Kidney (tissue), 14 donors: ENCODE measurements around the gene RASA3. TPM values are rescaled to one million over a fixed set of nuclear protein-coding genes. Genes with fewer than 3 reads are reported as not detected.

Source experiments
- DNase-seq, 5 donors: peaks; one replicate each; pipeline ENCODE4 v3.0.0-alpha.2; 2013 to 2020
- FAIRE-seq: peaks from 2 replicates; lab custom pipeline; 2012; peaks lifted over from hg19 to GRCh38; lab: Jason Lieb, UNC
- H3K27ac ChIP-seq, 2 donors: one replicate each; pipeline ENCODE4 v1.7.0; 2013; ENCODE audit warnings: low read depth in 2 of 2, low read length in 2 of 2, inconsistent platforms in 1 of 2
- H3K27me3 ChIP-seq: one replicate; pipeline ENCODE4 v1.7.1; 2013; ENCODE audit warnings: low read length, inconsistent platforms; ENCODE audit not compliant: control insufficient read depth, insufficient read depth
- H3K36me3 ChIP-seq, 3 donors: one replicate each; pipeline versions ENCODE4 v1.7.0 to v1.7.1; 2013; ENCODE audit warnings: low read length in 3 of 3, control low read depth in 1 of 3, inconsistent platforms in 1 of 3; ENCODE audit not compliant: insufficient read depth in 3 of 3, control insufficient read depth in 2 of 3
- H3K4me1 ChIP-seq, 3 donors: one replicate each; pipeline versions ENCODE4 v1.7.0 to v1.7.1; 2013; ENCODE audit warnings: low read length in 3 of 3, inconsistent platforms in 1 of 3, low read depth in 1 of 3; ENCODE audit not compliant: control insufficient read depth in 2 of 3, insufficient read depth in 2 of 3
- H3K4me3 ChIP-seq, 3 donors: one replicate each; pipeline versions ENCODE4 v1.7.0 to v1.8.1; 2013; ENCODE audit warnings: low read length in 3 of 3, control low read depth in 1 of 3, inconsistent platforms in 1 of 3
- H3K9ac ChIP-seq, 3 donors: one replicate each; pipeline versions ENCODE4 v1.7.0 to v1.7.1; 2013; ENCODE audit warnings: low read length in 3 of 3, control low read depth in 1 of 3, inconsistent platforms in 1 of 3
- H3K9me3 ChIP-seq, 3 donors: one replicate each; pipeline versions ENCODE4 v1.7.0 to v1.7.1; 2013; ENCODE audit warnings: low read length in 3 of 3, control low read depth in 1 of 3, inconsistent platforms in 1 of 3; ENCODE audit not compliant: control insufficient read depth in 2 of 3, insufficient read depth in 1 of 3
- intact Hi-C: fragments of 100-400 bp; cut with DNase I; formaldehyde crosslinking; loops from one replicate; pipeline ENCODE4 v1.11.1; 2022
- polyA plus RNA-seq: library from polyadenylated mRNA; stranded (reverse); fragments of 350-450 nt; fragmentation: Illumina TruSeq; extraction: RNeasy Lipid Tissue Mini Kit (QIAGEN cat#74804); gene quantifications from one replicate; pipeline ENCODE4 v1.2.3, GENCODE V29; 2014; ENCODE audit warnings: low read depth, low replicate concordance; ENCODE audit not compliant: insufficient read depth
- total RNA-seq: library from RNA; stranded (reverse); fragmentation: NEBNext Ultra II Directional; extraction: Animal tissue kit (Norgen Biotek cat#: 25700); gene quantifications from one replicate; pipeline ENCODE4 v1.2.1, GENCODE V29; 2021
- TF ChIP-seq, protein P1 (sequence below): IDR thresholded peaks from 3 replicates; pipeline ENCODE4 v1.5.1; 2012; ENCODE audit warnings: mild to moderate bottlenecking, moderate library complexity, borderline replicate concordance; ENCODE audit not compliant: insufficient read depth; ENCODE audit errors: extremely low read depth
- donor health status: control.
- donor health status: control.
- donor health status: control.
- donor health status: control.
- donor health status: control.
- donor health status: DM: yes; HTN: yes; CAD: no.
- donor health status: Normal renal cell carcinoma (clear cell type).

Gene RASA3
- total and polyA plus RNA-seq, 2 donors from 2014 or later = 4.2 to 28.8 TPM

DNA sequence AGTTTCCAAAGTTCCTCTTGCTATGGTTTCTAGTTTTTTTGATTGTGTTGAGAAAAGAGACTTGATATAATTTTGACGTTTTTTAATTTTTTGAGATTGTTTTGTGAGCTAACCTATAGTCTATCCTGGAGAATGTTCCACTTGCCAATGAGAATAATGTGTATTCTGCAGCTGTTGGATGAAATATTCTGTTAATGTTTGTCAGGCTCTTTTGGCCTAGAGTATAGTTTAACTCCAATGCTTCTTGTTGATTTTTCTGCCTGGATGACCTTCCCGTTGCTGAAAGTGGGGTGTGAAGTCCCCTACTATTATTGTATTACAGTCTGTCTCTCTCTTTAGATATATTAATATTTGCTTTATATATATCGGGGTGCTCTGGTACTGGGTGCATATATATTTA, 40.0 kb downstream of the RASA3 start:
- TF ChIP-seq, protein P1, sequence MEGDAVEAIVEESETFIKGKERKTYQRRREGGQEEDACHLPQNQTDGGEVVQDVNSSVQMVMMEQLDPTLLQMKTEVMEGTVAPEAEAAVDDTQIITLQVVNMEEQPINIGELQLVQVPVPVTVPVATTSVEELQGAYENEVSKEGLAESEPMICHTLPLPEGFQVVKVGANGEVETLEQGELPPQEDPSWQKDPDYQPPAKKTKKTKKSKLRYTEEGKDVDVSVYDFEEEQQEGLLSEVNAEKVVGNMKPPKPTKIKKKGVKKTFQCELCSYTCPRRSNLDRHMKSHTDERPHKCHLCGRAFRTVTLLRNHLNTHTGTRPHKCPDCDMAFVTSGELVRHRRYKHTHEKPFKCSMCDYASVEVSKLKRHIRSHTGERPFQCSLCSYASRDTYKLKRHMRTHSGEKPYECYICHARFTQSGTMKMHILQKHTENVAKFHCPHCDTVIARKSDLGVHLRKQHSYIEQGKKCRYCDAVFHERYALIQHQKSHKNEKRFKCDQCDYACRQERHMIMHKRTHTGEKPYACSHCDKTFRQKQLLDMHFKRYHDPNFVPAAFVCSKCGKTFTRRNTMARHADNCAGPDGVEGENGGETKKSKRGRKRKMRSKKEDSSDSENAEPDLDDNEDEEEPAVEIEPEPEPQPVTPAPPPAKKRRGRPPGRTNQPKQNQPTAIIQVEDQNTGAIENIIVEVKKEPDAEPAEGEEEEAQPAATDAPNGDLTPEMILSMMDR = no peak
- Histone ChIP-seq H3K4me1 (no peaks in the 10 kb centered on the region), H3K9ac (no peak overlapping the region), H3K27ac (no peak overlapping the region), H3K9me3 (no peaks in the 10 kb centered on the region), H3K36me3 (no peaks in the 10 kb centered on the region), H3K27me3 (no peaks in the 10 kb centered on the region), H3K4me3 (no peak overlapping the region)
- DNase-seq (no peak), FAIRE-seq (no peak)
- intact Hi-C loops = no loop called here

DNA sequence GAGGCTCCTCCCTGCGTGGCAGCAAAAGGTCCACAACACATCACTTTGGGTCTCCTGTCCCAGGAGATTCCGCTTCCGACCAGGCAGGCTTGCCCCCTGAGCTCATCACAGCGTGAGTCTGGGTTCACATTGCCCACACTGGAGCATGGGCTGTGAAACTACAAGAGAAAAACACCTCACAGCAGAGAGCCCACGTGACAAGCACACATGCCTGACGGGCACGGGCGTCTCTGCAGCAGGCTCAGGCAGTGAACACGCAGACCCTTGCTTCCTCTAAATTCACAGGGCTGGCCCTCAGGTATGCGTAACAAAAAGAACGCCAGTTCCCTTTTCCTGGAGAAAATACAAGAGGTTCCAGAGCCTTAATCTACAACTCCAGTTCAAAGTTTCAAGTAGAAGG, 41.9 kb downstream of the RASA3 start:
- no peak for FAIRE-seq
- Histone ChIP-seq H3K4me3 (no peak overlapping the region), H3K36me3 (no peaks in the 10 kb centered on the region), H3K27ac (no peak overlapping the region), H3K27me3 (no peaks in the 10 kb centered on the region), H3K9ac (no peak overlapping the region), H3K9me3 (no peaks in the 10 kb centered on the region), H3K4me1 (no peaks in the 10 kb centered on the region)
- TF ChIP-seq, protein P1 = no peak
- peak in 1 of 5 donors; percentile 19 for DNase-seq
- intact Hi-C loops = no loop called here

DNA sequence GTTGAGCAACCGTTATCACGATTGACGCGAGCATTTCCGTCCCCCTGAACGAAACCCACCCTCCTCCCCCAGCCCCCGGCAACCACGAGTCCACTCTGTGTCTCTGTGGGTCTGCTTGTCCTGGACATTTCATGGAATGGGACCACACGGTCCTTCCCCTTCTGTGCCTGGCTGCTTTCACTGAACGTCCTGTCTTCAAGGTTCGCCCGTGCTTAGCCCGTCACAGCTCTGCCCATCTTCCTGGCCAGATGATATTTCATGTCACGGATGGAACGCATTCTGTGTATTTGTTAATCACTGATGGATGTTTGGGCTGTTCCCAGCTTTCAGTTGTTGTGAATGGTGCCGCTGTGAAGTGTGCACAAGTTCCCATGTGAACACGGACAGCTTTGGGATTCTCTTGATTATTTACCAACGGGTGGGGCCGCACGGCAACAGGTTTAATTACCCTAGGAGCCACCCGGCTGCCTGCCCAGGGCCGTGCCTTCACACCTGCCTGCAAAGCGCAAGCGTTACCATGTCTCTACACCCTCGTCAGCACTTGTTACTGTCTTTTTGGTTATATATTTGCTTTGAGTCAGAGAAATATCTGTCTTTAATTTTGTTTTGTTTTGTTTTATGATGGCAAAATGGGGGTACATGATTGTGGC, 42.5 kb downstream of the RASA3 start:
- no peaks in the 10 kb centered on the region for H3K9me3 ChIP-seq
- H3K27ac ChIP-seq = no peak overlapping the region
- no peak overlapping the region for H3K9ac ChIP-seq
- H3K4me3 ChIP-seq = no peak overlapping the region
- no peaks in the 10 kb centered on the region for H3K4me1 ChIP-seq
- H3K27me3 ChIP-seq = no peaks in the 10 kb centered on the region
- FAIRE-seq = no peak
- intact Hi-C loops = no loop called here
- DNase-seq = peak in 2 of 5 donors; percentile 28 to 40
- no peaks in the 10 kb centered on the region for H3K36me3 ChIP-seq
- TF ChIP-seq, protein P1 = no peak

DNA sequence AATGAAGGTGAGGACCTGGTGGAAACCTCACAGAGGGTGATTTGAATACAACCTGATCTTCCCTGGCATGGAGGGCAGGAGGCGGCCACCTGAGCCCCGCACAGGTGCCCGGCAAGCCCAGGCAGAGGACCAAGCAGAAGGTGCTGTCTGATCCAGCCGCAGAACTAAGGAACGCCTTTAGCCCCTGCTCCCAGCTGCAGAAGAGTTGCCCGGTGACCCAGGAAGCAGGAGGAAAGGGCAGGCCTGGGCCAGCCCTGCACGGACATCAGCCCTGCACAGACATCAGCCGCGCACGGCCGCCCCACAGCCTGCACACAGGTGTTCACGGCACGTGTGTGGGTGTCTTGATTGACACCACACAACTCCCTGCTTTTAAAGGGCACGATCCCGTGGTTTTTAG, 43.1 kb downstream of the RASA3 start:
- no peak overlapping the region for H3K4me3 ChIP-seq
- no peaks in the 10 kb centered on the region for H3K36me3 ChIP-seq
- no peak for FAIRE-seq
- intact Hi-C loops = no loop called here
- H3K9ac ChIP-seq = no peak overlapping the region
- H3K27ac ChIP-seq = no peak overlapping the region
- no peaks in the 10 kb centered on the region for H3K27me3 ChIP-seq
- no peaks in the 10 kb centered on the region for H3K4me1 ChIP-seq
- TF ChIP-seq, protein P1 = no peak
- peak in 2 of 5 donors; percentile 36 to 63 for DNase-seq
- H3K9me3 ChIP-seq = no peaks in the 10 kb centered on the region
